Panc1 (cell line): ENCODE data around the gene MCF2L2. TPM values are rescaled to one million over a fixed set of nuclear protein-coding genes. Genes with fewer than 3 reads are reported as not detected.

Experiments used
- ATAC-seq: fragments of 200-7000 bp; cut with Tn5 transposase; 2 replicates; pipeline ENCODE4 v1.9.1; 2020; ENCODE audit warnings: mild to moderate bottlenecking, moderate library complexity
- BruUV-seq: library from RNA; stranded (reverse); fragments of 400-500 nt; replicated peaks from 2 replicates; lab custom pipeline; 2021; lab: Mats Ljungman, UMichigan
- CTCF ChIA-PET: fragments of 300-600 bp; sonication (Branson Sonifier 250); formaldehyde crosslinking; loops from one replicate; lab custom pipeline; 2022; ENCODE audit warnings: antibody characterized with exemption; lab: Charles Lee
- POLR2A ChIA-PET: fragments of 300-600 bp; sonication (Branson Sonifier 250); formaldehyde crosslinking; loops from one replicate; lab custom pipeline; 2022; ENCODE audit warnings: antibody characterized with exemption; lab: Charles Lee
- DNase-seq: peaks from one replicate; pipeline ENCODE4 v3.0.0-alpha.2; 2010; ENCODE audit warnings: low read depth, low spot score
- H3K27ac ChIP-seq: 2 replicates; pipeline ENCODE4 v1.5.1; 2011; ENCODE audit warnings: mild to moderate bottlenecking, low read length, inconsistent platforms
- H3K27me3 ChIP-seq: fragments of 200-500 bp; sonication (Bioruptor generic); 2 replicates; pipeline ENCODE4 v1.6.0; 2014; ENCODE audit warnings: low read length, inconsistent platforms; ENCODE audit not compliant: control insufficient read depth, insufficient read depth
- H3K36me3 ChIP-seq: fragments of 200-500 bp; sonication (Bioruptor generic); 2 replicates; pipeline ENCODE4 v1.5.1; 2014; ENCODE audit warnings: inconsistent platforms, mild to moderate bottlenecking, low read length, moderate library complexity; ENCODE audit not compliant: control insufficient read depth, insufficient read depth
- H3K4me1 ChIP-seq: 2 replicates; pipeline ENCODE4 v1.5.1; 2011; ENCODE audit warnings: inconsistent platforms, mild to moderate bottlenecking, low read length, moderate library complexity; ENCODE audit not compliant: control insufficient read depth, insufficient read depth
- H3K4me3 ChIP-seq, 2 experiments: 2 replicates each; pipeline ENCODE4 v1.5.1; 2011 to 2012; ENCODE audit warnings: low read depth in 2 of 2, low read length in 2 of 2, mild to moderate bottlenecking in 2 of 2, inconsistent platforms in 1 of 2, moderate library complexity in 1 of 2
- H3K9me3 ChIP-seq: fragments of 200-500 bp; sonication (Bioruptor generic); 2 replicates; pipeline ENCODE4 v1.5.1; 2014; ENCODE audit warnings: low read depth, mild to moderate bottlenecking, inconsistent platforms, low read length, moderate library complexity; ENCODE audit not compliant: control insufficient read depth, insufficient read depth
- CTCF ChIP-seq: fragments of 450-650 bp; IDR thresholded peaks from 2 replicates; pipeline ENCODE4 v1.5.1; 2017; ENCODE audit warnings: mild to moderate bottlenecking
- POLR2AphosphoS5 ChIP-seq: IDR thresholded peaks from 2 replicates; pipeline ENCODE4 v1.6.1; 2012; ENCODE audit warnings: mild to moderate bottlenecking, low read depth, low read length, moderate library complexity
- SIN3A ChIP-seq: IDR thresholded peaks from 2 replicates; pipeline ENCODE4 v1.6.1; 2012; ENCODE audit warnings: low read depth, mild to moderate bottlenecking, low read length, moderate library complexity, borderline replicate concordance; ENCODE audit not compliant: insufficient read depth
- TCF7L2 ChIP-seq: IDR thresholded peaks from 2 replicates; pipeline ENCODE4 v1.6.1; 2011; ENCODE audit warnings: mild to moderate bottlenecking, low read depth, low read length, inconsistent platforms
- in situ Hi-C: cut with HindIII; loops from 2 replicates; pipeline ENCODE4 v1.10.0; 2016; ENCODE audit warnings: low sequenced_read_pairs, low pct_unique_long_range_greater_than_20kb
- intact Hi-C: fragments of 100-400 bp; cut with micrococcal nuclease; formaldehyde crosslinking; loops from one replicate; pipeline ENCODE4 v1.10.0; 2022; ENCODE audit not compliant: unreplicated experiment
- total RNA-seq: library from RNA; stranded (reverse); gene quantifications from one replicate; pipeline ENCODE4 v1.2.1, GENCODE V29; 2021; ENCODE audit not compliant: unreplicated experiment
- TF ChIP-seq, protein P1 (sequence below), 2 experiments: IDR thresholded peaks; 2 replicates each; pipeline ENCODE4 v1.6.1; 2011 to 2012; ENCODE audit warnings: low read depth in 2 of 2, control low read depth in 1 of 2, low read length in 1 of 2, mild to moderate bottlenecking in 1 of 2, moderate library complexity in 1 of 2; ENCODE audit not compliant: insufficient read depth in 1 of 2

Gene MCF2L2
- total RNA-seq, 1 experiment from 2014 or later = 1.0 TPM

DNA sequence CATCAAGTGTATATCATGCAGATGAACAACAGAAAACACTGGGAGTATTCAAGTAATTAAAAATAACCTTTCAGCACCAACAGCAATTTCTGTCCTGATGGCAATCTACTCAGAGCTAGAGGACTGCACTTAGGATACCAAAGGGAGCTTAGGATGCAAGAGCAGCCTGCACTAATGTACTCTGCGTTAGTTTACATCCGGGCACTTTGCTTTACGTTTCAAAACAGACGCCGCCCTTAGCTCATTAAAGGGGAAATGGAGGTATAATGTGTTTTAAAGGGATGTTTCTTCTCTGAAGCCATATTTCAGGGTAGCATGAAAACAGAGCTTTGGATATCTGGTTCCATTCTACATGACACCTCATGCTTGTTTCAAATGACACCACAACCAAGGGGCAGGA lies 189.4 kb downstream of the MCF2L2 start:
- CTCF ChIA-PET = interaction anchor here (0.7 kb wide), 1 partner anchor 20 kb away, joined by 4 read pairs; no protein-coding TSS in a partner anchor
- Histone ChIP-seq H3K4me1 (no peaks in the 10 kb centered on the region), H3K27me3 (no peaks in the 10 kb centered on the region), H3K4me3 (0 out of 4 replicates have a peak overlapping the region, but pooled peaks of 1 of the 2 experiments have one; percentile 10), H3K9me3 (0 out of 2 replicates have a peak, but pooled peaks cover 6% of the 10 kb centered on the region), H3K36me3 (no peaks in the 10 kb centered on the region), H3K27ac (no peak overlapping the region)
- in situ Hi-C loops = no loop called here
- DNase-seq (no peak), ATAC-seq (no peak)
- POLR2A ChIA-PET = no interaction called here
- BruUV-seq = no TSS peak
- TF ChIP-seq SIN3A (no peak), POLR2AphosphoS5 (no peak), TCF7L2 (no peak), CTCF (no peak)
- TF ChIP-seq, protein P1, sequence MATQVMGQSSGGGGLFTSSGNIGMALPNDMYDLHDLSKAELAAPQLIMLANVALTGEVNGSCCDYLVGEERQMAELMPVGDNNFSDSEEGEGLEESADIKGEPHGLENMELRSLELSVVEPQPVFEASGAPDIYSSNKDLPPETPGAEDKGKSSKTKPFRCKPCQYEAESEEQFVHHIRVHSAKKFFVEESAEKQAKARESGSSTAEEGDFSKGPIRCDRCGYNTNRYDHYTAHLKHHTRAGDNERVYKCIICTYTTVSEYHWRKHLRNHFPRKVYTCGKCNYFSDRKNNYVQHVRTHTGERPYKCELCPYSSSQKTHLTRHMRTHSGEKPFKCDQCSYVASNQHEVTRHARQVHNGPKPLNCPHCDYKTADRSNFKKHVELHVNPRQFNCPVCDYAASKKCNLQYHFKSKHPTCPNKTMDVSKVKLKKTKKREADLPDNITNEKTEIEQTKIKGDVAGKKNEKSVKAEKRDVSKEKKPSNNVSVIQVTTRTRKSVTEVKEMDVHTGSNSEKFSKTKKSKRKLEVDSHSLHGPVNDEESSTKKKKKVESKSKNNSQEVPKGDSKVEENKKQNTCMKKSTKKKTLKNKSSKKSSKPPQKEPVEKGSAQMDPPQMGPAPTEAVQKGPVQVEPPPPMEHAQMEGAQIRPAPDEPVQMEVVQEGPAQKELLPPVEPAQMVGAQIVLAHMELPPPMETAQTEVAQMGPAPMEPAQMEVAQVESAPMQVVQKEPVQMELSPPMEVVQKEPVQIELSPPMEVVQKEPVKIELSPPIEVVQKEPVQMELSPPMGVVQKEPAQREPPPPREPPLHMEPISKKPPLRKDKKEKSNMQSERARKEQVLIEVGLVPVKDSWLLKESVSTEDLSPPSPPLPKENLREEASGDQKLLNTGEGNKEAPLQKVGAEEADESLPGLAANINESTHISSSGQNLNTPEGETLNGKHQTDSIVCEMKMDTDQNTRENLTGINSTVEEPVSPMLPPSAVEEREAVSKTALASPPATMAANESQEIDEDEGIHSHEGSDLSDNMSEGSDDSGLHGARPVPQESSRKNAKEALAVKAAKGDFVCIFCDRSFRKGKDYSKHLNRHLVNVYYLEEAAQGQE (IDR thresholded peaks at IDR 0.05; ENCODE audit: insufficient read depth in 1 of 2, low read depth in 2 of 2, low read length in 1 of 2) = no peak
- intact Hi-C loops = no loop called here

GRCh38 chr3:183233966-183234365 lies 194.5 kb downstream of the MCF2L2 start:
- no peaks in the 10 kb centered on the region for H3K27me3 ChIP-seq
- ChIA-PET CTCF (no interaction called here), POLR2A (interaction anchor here (0.6 kb wide), 1 partner anchor 82 kb away, joined by 3 read pairs; no protein-coding TSS in a partner anchor)
- no peak for DNase-seq
- H3K9me3 ChIP-seq = no peaks in the 10 kb centered on the region
- H3K4me1 ChIP-seq = no peaks in the 10 kb centered on the region
- no peak overlapping the region for H3K4me3 ChIP-seq
- ATAC-seq = no peak
- no peak overlapping the region for H3K27ac ChIP-seq
- in situ Hi-C loops = no loop called here
- TF ChIP-seq SIN3A (no peak), CTCF (no peak), TCF7L2 (no peak), POLR2AphosphoS5 (no peak)
- TF ChIP-seq, protein P1 (IDR thresholded peaks at IDR 0.05; ENCODE audit: insufficient read depth in 1 of 2, low read depth in 2 of 2, low read length in 1 of 2) = no peak
- intact Hi-C loops = no loop called here
- H3K36me3 ChIP-seq = no peaks in the 10 kb centered on the region
- no TSS peak for BruUV-seq
